Neutrophil (primary cell): Measurements from ENCODE around the gene LRRC8D.
A peak's percentile ranks its signal among the peaks of the same experiment; 100 is the strongest.

Experiments
- H3K27ac ChIP-seq: fragments of 200-600 bp; sonication (generic); 2 replicates; pipeline ENCODE4 v1.5.1; 2016; ENCODE audit warnings: mild to moderate bottlenecking, moderate library complexity
- H3K27me3 ChIP-seq: fragments of 200-600 bp; sonication (generic); 2 replicates; pipeline ENCODE4 v1.6.0; 2016; ENCODE audit warnings: mild to moderate bottlenecking
- H3K36me3 ChIP-seq: fragments of 200-600 bp; sonication (generic); 2 replicates; pipeline ENCODE4 v1.5.1; 2017
- H3K4me1 ChIP-seq, 2 experiments: fragments of 200-600 bp in 1 of 2; sonication (generic) in 1 of 2; 1 replicate in 1 of 2; 2 replicates in 1 of 2; pipeline versions ENCODE4 v1.5.1 to v1.6.1; 2013 to 2016; ENCODE audit warnings: low read depth in 1 of 2, low read length in 1 of 2, mild to moderate bottlenecking in 1 of 2, moderate library complexity in 1 of 2; ENCODE audit not compliant: control insufficient read depth in 1 of 2, insufficient read depth in 1 of 2
- H3K4me3 ChIP-seq, 2 experiments: fragments of 200-600 bp in 1 of 2; sonication (generic) in 1 of 2; 1 replicate in 1 of 2; 2 replicates in 1 of 2; pipeline ENCODE4 v1.5.1; 2013 to 2016; ENCODE audit warnings: low read depth in 1 of 2, low read length in 1 of 2, mild to moderate bottlenecking in 1 of 2, moderate library complexity in 1 of 2
- H3K9me3 ChIP-seq: fragments of 200-600 bp; sonication (generic); 2 replicates; pipeline ENCODE4 v1.5.1; 2016
- TF ChIP-seq, protein P1 (sequence below): fragments of 200-600 bp; sonication (generic); IDR thresholded peaks from 2 replicates; pipeline ENCODE4 v1.5.1; 2016; ENCODE audit warnings: antibody characterized with exemption

LRRC8D gene

DNA sequence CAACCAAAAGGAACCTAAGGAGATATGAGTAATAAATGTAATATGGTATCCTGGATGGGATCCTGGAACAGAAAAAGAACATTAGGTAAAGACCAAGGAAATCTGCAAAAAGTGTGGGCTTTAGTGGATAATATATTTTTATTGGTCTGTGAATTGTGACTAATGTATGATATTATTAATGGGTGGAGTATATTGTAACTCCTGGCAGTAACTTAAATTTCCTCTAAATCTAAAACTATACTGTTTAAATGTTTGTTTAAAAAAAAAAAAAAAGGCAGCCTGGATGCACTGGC, 68.4 kb downstream of the LRRC8D start:
- no peaks in the 10 kb centered on the region for H3K36me3 ChIP-seq

DNA sequence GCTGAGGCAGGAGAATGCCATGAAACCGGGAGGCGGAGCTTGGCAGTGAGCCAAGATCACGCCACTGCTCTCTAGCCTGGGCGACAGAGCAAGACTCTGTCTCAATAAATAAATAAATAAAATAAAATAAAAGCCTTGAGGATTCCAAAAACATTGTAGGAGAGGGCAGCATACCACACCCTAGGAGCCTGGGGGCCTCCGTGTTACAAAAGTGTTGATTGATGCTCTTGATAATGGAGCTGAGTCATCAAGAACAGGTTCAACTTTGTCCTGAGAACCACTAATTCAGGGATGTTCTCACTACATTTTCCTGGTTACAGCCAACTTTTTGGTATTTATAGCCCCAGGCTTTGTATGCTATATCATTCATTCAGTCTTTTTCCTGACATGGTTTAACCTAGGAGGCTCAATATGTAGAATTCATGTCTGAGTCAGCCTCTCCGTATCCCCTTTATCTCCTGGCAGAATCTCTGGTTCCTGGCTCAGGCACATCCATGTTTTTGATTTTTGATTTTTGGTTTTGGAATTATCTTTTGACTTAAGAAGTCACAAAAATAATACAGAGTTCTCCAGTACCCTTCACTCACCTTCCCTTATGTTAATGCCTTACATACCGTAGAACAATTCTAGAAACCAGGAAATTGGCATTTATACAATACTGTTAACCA, 69.4 kb downstream of the LRRC8D start:
- Histone ChIP-seq H3K4me3 (no peak overlapping the region), H3K9me3 (no peaks in the 10 kb centered on the region), H3K27me3 (no peaks in the 10 kb centered on the region), H3K36me3 (no peaks in the 10 kb centered on the region), H3K4me1 (peaks cover 15 to 18% of the 10 kb centered on the region in 2 experiments), H3K27ac (peak overlapping the region; percentile 70)
- TF ChIP-seq, protein P1, sequence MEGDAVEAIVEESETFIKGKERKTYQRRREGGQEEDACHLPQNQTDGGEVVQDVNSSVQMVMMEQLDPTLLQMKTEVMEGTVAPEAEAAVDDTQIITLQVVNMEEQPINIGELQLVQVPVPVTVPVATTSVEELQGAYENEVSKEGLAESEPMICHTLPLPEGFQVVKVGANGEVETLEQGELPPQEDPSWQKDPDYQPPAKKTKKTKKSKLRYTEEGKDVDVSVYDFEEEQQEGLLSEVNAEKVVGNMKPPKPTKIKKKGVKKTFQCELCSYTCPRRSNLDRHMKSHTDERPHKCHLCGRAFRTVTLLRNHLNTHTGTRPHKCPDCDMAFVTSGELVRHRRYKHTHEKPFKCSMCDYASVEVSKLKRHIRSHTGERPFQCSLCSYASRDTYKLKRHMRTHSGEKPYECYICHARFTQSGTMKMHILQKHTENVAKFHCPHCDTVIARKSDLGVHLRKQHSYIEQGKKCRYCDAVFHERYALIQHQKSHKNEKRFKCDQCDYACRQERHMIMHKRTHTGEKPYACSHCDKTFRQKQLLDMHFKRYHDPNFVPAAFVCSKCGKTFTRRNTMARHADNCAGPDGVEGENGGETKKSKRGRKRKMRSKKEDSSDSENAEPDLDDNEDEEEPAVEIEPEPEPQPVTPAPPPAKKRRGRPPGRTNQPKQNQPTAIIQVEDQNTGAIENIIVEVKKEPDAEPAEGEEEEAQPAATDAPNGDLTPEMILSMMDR: no peak

More for the DNA sequence above, 68.4 kb downstream of the LRRC8D start:
- Histone ChIP-seq H3K27ac (no peak overlapping the region), H3K27me3 (no peaks in the 10 kb centered on the region), H3K9me3 (no peaks in the 10 kb centered on the region), H3K4me1 (peaks cover 15 to 18% of the 10 kb centered on the region in 2 experiments), H3K4me3 (no peak overlapping the region)
- TF ChIP-seq, protein P1: no peak

DNA sequence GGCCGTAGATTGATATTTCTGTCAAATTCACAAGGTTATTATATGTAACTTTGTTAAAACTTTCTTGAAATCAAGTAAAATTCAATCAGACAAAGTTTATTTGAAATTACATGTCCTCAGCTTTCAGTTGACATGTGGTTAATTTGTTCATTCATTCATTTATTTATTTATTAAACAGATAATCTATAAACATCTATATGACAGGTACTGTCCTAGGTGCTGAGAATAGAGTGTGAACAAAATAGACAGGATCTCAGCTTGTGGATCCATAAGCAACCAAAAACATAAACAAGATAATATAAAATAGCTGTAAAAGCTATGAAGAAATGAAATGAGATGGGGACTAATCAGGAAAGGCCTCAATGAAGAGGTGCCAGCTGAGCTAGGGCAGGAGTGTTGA, 72.0 kb downstream of the LRRC8D start:
- no peaks in the 10 kb centered on the region for H3K9me3 ChIP-seq
- H3K4me1 ChIP-seq: peaks cover 15 to 18% of the 10 kb centered on the region in 2 experiments
- TF ChIP-seq, protein P1: no peak

DNA sequence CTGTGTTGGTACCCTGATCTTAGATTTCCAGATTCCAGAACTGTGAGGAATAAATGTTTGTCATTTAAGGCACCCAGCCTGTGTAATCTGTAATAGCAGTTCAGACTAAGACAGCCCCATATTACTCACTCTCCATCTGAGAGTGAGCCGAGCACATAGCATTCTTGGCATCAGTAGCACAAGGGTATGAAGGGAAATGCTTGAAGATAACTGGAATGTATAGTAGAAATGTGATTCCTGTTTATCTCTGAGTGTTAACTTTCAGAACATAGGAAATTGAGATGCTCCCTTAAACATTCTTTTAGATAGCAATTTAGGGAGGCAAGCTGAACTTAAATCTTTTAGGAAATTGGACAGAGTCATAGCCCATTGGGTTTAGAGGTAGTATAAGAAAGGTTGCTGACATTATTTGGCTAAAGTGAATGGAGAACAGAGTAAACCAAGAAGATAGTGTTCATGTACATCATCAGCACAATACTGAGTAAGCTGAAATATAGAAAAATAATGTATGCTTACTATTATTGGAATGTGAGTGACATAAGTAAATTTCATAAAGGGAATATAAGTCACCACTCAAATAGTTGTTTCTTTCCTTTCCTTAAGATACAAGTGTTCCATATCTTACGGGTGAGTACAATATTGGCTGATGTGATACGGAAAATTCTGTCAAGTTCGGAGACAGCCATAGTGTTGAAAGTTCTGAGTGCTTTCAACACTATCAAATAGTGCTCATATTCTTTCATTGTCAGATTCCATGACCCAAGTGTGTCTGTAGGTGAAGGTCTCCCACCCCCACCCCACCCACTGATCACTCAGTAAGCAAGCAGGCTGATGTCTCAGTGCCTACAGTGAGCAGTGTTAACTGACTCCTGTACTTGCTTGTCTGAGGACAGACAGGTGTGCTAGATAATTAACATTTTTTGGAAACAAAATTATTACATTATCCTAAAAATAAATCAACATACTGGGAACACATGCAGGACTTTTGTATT, 73.7 kb downstream of the LRRC8D start:
- H3K4me3 ChIP-seq: no peak overlapping the region
- H3K27ac ChIP-seq: no peak overlapping the region
- H3K27me3 ChIP-seq: no peaks in the 10 kb centered on the region
- H3K4me1 ChIP-seq: peaks cover 15 to 18% of the 10 kb centered on the region in 2 experiments
- TF ChIP-seq, protein P1: no peak
- H3K9me3 ChIP-seq: no peaks in the 10 kb centered on the region
- H3K36me3 ChIP-seq: peaks cover 5% of the 10 kb centered on the region

More for the DNA sequence above, 72.0 kb downstream of the LRRC8D start:
- no peak overlapping the region for H3K27ac ChIP-seq
- no peaks in the 10 kb centered on the region for H3K27me3 ChIP-seq
- no peak overlapping the region for H3K4me3 ChIP-seq
- H3K36me3 ChIP-seq: peaks cover 2% of the 10 kb centered on the region

DNA sequence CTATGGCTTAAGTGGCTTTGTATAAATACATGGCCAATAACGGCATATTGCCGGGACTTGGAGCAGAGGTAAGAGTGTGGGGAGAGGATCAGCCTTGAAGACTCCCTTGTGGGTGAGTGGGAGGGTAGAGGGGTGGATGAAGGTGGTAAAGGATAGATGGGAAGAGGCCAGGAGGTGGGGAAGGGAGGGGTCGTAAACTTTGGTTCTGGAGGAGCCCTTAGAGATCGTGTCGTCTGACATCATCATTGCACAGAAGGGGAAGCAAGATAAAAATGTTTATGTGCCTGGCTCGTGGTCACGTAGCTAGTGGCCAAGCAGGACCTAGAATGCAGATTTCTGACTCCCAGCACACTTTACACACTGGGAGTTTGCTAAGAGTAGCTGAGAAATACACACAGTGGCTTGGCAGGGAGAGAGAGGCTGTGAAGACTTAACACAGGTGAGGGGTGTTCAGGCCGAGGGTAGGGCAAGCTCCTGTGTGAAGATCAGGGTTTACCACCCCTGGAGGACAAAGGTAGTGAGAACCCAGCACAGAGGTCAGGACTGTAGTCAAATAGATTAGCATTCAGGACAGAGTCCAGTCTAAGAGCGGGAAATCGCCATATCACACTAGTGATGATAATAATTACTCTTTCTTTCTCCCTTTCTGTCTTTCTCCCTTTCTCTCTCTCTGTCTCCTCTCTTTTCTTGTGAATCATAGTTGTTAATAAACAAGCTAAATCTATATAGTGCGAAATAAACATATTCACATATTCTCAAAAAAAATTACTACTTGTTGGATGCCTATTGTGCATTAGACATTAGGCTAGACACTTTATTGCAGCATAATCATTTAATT, 75.5 kb downstream of the LRRC8D start:
- TF ChIP-seq, protein P1: no peak
- H3K9me3 ChIP-seq: no peaks in the 10 kb centered on the region
- H3K36me3 ChIP-seq: peaks cover 5% of the 10 kb centered on the region
- peaks cover 4 to 6% of the 10 kb centered on the region in 2 experiments for H3K4me1 ChIP-seq
- no peak overlapping the region for H3K27ac ChIP-seq
- no peak overlapping the region for H3K4me3 ChIP-seq
- no peaks in the 10 kb centered on the region for H3K27me3 ChIP-seq
